ENCODE results near the gene DIP2A.

DNA sequence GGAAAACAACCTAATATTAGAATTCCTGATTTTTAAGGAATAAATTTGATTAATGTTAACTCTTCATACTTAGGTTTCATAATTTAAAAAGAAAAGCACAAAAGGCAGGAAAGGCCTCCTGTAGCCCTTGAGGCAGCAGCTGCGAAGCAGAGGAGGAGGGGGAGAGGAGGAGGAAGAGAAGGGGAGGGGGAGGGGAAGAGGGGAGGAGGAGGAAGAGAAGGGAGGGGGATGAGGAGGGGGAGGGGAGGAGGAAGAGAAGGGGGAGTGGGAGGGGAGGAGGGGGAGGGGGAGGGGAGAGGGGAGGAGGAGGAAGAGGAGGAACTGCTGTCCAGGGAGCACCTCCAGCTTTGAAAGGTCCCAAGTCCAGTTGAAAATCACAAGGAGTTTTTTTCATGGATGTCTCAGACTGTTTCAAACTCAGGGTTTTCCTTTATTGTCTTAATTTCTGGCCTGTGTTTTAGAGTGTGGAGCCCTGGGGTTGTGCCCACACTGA, 35.1 kb upstream of the DIP2A start:
- no peak for TF ChIP-seq POLR2A (IDR thresholded peaks at IDR 0.05)
- TF ChIP-seq, protein P1, sequence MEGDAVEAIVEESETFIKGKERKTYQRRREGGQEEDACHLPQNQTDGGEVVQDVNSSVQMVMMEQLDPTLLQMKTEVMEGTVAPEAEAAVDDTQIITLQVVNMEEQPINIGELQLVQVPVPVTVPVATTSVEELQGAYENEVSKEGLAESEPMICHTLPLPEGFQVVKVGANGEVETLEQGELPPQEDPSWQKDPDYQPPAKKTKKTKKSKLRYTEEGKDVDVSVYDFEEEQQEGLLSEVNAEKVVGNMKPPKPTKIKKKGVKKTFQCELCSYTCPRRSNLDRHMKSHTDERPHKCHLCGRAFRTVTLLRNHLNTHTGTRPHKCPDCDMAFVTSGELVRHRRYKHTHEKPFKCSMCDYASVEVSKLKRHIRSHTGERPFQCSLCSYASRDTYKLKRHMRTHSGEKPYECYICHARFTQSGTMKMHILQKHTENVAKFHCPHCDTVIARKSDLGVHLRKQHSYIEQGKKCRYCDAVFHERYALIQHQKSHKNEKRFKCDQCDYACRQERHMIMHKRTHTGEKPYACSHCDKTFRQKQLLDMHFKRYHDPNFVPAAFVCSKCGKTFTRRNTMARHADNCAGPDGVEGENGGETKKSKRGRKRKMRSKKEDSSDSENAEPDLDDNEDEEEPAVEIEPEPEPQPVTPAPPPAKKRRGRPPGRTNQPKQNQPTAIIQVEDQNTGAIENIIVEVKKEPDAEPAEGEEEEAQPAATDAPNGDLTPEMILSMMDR (IDR thresholded peaks at IDR 0.05), result no peak

All from ovary (tissue), 3 donors.